Measurements from ENCODE around the gene SUGCT.

Gene SUGCT

GRCh38 chr7:40784176-40784575, 649.4 kb downstream of the SUGCT start (continued):
- no peak for TF ChIP-seq ZSCAN4 (tag by site-specific recombination; IDR thresholded peaks at IDR 0.05)

GRCh38 chr7:40786909-40787308, 652.1 kb downstream of the SUGCT start:
- Histone ChIP-seq H3K36me3 (ENCODE audit: control insufficient read depth in 2 of 2, insufficient read depth in 1 of 2, low read length in 2 of 2) (no peaks in the 10 kb centered on the region), H3K27ac (ENCODE audit: extremely low read depth, low read depth, low read length) (no peak overlapping the region), H3K9me3 (ENCODE audit: control insufficient read depth, insufficient read depth, low read depth, low read length) (no peaks in the 10 kb centered on the region), H3K4me3 (ENCODE audit: low read depth, low read length) (no peak overlapping the region), H3K4me1 (ENCODE audit: control insufficient read depth, insufficient read depth, low read length) (no peaks in the 10 kb centered on the region)
- CTCF ChIA-PET: no interaction called here
- TF ChIP-seq ZNF2 (tag by site-specific recombination; IDR thresholded peaks at IDR 0.05) (no peak), ZNF114 (tag by site-specific recombination; IDR thresholded peaks at IDR 0.05) (no peak), GFI1B (tag by site-specific recombination; IDR thresholded peaks at IDR 0.05) (no peak), ZNF707 (tag by site-specific recombination; IDR thresholded peaks at IDR 0.05) (no peak), ZNF654 (tag by site-specific recombination; IDR thresholded peaks at IDR 0.05; ENCODE audit: low read depth) (no peak), ZNF112 (tag by site-specific recombination; IDR thresholded peaks at IDR 0.05) (no peak), ZNF473 (tag by site-specific recombination; IDR thresholded peaks at IDR 0.05) (no peak), BCL11B (tag by site-specific recombination; IDR thresholded peaks at IDR 0.05; ENCODE audit: low read depth) (no peak), ZFP69B (tag by site-specific recombination; IDR thresholded peaks at IDR 0.05) (no peak), AEBP2 (tag by site-specific recombination; IDR thresholded peaks at IDR 0.05; ENCODE audit: borderline replicate concordance) (no peak)
- TF ChIP-seq, protein P1, sequence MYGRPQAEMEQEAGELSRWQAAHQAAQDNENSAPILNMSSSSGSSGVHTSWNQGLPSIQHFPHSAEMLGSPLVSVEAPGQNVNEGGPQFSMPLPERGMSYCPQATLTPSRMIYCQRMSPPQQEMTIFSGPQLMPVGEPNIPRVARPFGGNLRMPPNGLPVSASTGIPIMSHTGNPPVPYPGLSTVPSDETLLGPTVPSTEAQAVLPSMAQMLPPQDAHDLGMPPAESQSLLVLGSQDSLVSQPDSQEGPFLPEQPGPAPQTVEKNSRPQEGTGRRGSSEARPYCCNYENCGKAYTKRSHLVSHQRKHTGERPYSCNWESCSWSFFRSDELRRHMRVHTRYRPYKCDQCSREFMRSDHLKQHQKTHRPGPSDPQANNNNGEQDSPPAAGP (tag by site-specific recombination; IDR thresholded peaks at IDR 0.05): no peak
- POLR2A ChIA-PET: interaction anchor here (0.7 kb wide), 1 partner anchor 290 kb away, joined by 3 read pairs; no protein-coding TSS in a partner anchor

- ChIA-PET POLR2A (no interaction called here), CTCF (interaction anchor here (0.7 kb wide), 1 partner anchor 211 kb away, joined by 3 read pairs; no protein-coding TSS in a partner anchor)
- no peak overlapping the region for H3K4me3 ChIP-seq (ENCODE audit: low read depth, low read length)
- TF ChIP-seq, protein P2, sequence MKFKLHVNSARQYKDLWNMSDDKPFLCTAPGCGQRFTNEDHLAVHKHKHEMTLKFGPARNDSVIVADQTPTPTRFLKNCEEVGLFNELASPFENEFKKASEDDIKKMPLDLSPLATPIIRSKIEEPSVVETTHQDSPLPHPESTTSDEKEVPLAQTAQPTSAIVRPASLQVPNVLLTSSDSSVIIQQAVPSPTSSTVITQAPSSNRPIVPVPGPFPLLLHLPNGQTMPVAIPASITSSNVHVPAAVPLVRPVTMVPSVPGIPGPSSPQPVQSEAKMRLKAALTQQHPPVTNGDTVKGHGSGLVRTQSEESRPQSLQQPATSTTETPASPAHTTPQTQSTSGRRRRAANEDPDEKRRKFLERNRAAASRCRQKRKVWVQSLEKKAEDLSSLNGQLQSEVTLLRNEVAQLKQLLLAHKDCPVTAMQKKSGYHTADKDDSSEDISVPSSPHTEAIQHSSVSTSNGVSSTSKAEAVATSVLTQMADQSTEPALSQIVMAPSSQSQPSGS (tag by site-specific recombination; IDR thresholded peaks at IDR 0.05; ENCODE audit: low read depth): no peak
- TF ChIP-seq ZFP69B (tag by site-specific recombination; IDR thresholded peaks at IDR 0.05): no peak
- TF ChIP-seq ZBTB26 (tag by site-specific recombination; optimal IDR thresholded peaks at IDR 0.05): no peak
- no peak for TF ChIP-seq PRDM1 (tag by site-specific recombination; IDR thresholded peaks at IDR 0.05)
- no peak for TF ChIP-seq ZNF654 (tag by site-specific recombination; IDR thresholded peaks at IDR 0.05; ENCODE audit: low read depth)
- TF ChIP-seq ZNF843 (tag by site-specific recombination; IDR thresholded peaks at IDR 0.05): no peak
- TF ChIP-seq, protein P3, sequence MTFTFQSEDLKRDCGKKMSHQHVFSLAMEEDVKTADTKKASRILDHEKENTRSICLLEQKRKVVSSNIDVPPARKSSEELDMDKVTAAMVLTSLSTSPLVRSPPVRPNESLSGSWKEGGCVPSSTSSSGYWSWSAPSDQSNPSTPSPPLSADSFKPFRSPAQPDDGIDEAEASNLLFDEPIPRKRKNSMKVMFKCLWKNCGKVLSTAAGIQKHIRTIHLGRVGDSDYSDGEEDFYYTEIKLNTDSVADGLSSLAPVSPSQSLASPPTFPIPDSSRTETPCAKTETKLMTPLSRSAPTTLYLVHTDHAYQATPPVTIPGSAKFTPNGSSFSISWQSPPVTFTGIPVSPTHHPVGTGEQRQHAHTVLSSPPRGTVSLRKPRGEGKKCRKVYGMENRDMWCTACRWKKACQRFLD (tag by site-specific recombination; IDR thresholded peaks at IDR 0.05): no peak
- no peak for TF ChIP-seq GLI4 (tag by site-specific recombination; IDR thresholded peaks at IDR 0.05)
- TF ChIP-seq ZNF391 (tag by site-specific recombination; IDR thresholded peaks at IDR 0.05; ENCODE audit: borderline replicate concordance, low read depth): no peak
- no peak for TF ChIP-seq ZNF350 (tag by site-specific recombination; IDR thresholded peaks at IDR 0.05)
- no peaks in the 10 kb centered on the region for H3K36me3 ChIP-seq (ENCODE audit: control insufficient read depth in 2 of 2, insufficient read depth in 1 of 2, low read length in 2 of 2)
- H3K4me1 ChIP-seq (ENCODE audit: control insufficient read depth, insufficient read depth, low read length): no peaks in the 10 kb centered on the region
- H3K27ac ChIP-seq (ENCODE audit: extremely low read depth, low read depth, low read length): no peak overlapping the region
- H3K9me3 ChIP-seq (ENCODE audit: control insufficient read depth, insufficient read depth, low read depth, low read length): no peaks in the 10 kb centered on the region
Measured at GRCh38 chr7:40793132-40793531, 658.3 kb downstream of the SUGCT start.

All from HEK293 (cell line).